DOHH2 (cell line): ENCODE data around the gene OR5K2.

Source experiments
- H3F3A ChIP-seq: fragments of 200-600 bp; sonication (generic), shearing (Covaris generic); 2 replicates; pipeline ENCODE4 v1.6.0; 2016; ENCODE audit warnings: antibody characterized with exemption, mild to moderate bottlenecking; ENCODE audit not compliant: control insufficient read depth, insufficient read depth
- H3K27ac ChIP-seq: fragments of 200-600 bp; sonication (generic); 2 replicates; pipeline ENCODE4 v1.5.1; 2014; ENCODE audit warnings: low read depth, mild to moderate bottlenecking, low read length, moderate library complexity
- H3K27me3 ChIP-seq: fragments of 200-600 bp; sonication (generic); 2 replicates; pipeline ENCODE4 v1.6.1; 2014; ENCODE audit warnings: mild to moderate bottlenecking, low read length, mixed read lengths; ENCODE audit not compliant: control insufficient read depth
- H3K36me3 ChIP-seq: fragments of 200-600 bp; sonication (generic); 2 replicates; pipeline ENCODE4 v1.6.1; 2014; ENCODE audit warnings: mild to moderate bottlenecking, low read length, moderate library complexity, mixed read lengths; ENCODE audit not compliant: control insufficient read depth
- H3K4me1 ChIP-seq: fragments of 200-600 bp; sonication (generic); 2 replicates; pipeline ENCODE4 v1.6.1; 2014; ENCODE audit warnings: mild to moderate bottlenecking, low read length, mixed read lengths; ENCODE audit not compliant: control insufficient read depth
- H3K4me2 ChIP-seq: fragments of 200-600 bp; sonication (generic); 2 replicates; pipeline ENCODE4 v1.6.0; 2014; ENCODE audit warnings: mild to moderate bottlenecking, low read length, moderate library complexity
- H3K4me3 ChIP-seq: fragments of 200-600 bp; sonication (generic); 2 replicates; pipeline ENCODE4 v1.5.1; 2014; ENCODE audit warnings: mild to moderate bottlenecking, low read length, mixed read lengths
- H3K79me2 ChIP-seq: fragments of 200-600 bp; sonication (generic); 2 replicates; pipeline ENCODE4 v1.6.1; 2014; ENCODE audit warnings: mild to moderate bottlenecking, low read length, mixed read lengths; ENCODE audit not compliant: control insufficient read depth
- H3K9me2 ChIP-seq: fragments of 200-600 bp; sonication (generic); replicated peaks from 2 replicates; pipeline ENCODE4 v1.6.1; 2014; ENCODE audit warnings: mild to moderate bottlenecking, low read length, mixed read lengths; ENCODE audit not compliant: control insufficient read depth
- H3K9me3 ChIP-seq: fragments of 200-600 bp; sonication (generic); 2 replicates; pipeline ENCODE4 v1.6.1; 2014; ENCODE audit warnings: antibody characterized with exemption, low read length, mixed read lengths; ENCODE audit not compliant: control insufficient read depth, insufficient read depth
- H4K20me1 ChIP-seq: fragments of 200-600 bp; sonication (generic); 2 replicates; pipeline ENCODE4 v1.6.0; 2014; ENCODE audit warnings: low read depth, mild to moderate bottlenecking, antibody characterized with exemption, low read length, moderate library complexity; ENCODE audit not compliant: control insufficient read depth, insufficient read depth
- CTCF ChIP-seq: fragments of 200-600 bp; sonication (generic); IDR thresholded peaks from one replicate; pipeline ENCODE4 v1.5.1; 2014; ENCODE audit warnings: antibody characterized with exemption, mild to moderate bottlenecking, low read depth, low read length; ENCODE audit not compliant: poor library complexity, severe bottlenecking
- EZH2phosphoT487 ChIP-seq: fragments of 200-600 bp; sonication (generic); IDR thresholded peaks from 2 replicates; pipeline ENCODE4 v1.6.1; 2017; ENCODE audit warnings: borderline replicate concordance, mild to moderate bottlenecking, antibody characterized with exemption, low read length, moderate library complexity, mixed read lengths

The OR5K2 gene

GRCh38 chr3:98453827-98454226, 43.7 kb upstream of the OR5K2 start:
- H3K27ac ChIP-seq: no peak overlapping the region
- H3K9me3 ChIP-seq: no peaks in the 10 kb centered on the region
- no peak overlapping the region for H3K4me2 ChIP-seq
- H3K4me1 ChIP-seq: peaks cover 3% of the 10 kb centered on the region; the same call in 1 of the 2 replicates
- no peaks in the 10 kb centered on the region for H3K9me2 ChIP-seq
- TF ChIP-seq CTCF (no peak), EZH2phosphoT487 (no peak)
- H3K36me3 ChIP-seq: no peaks in the 10 kb centered on the region
- no peak overlapping the region for H3K4me3 ChIP-seq
- H3K79me2 ChIP-seq: no peaks in the 10 kb centered on the region
- no peaks in the 10 kb centered on the region for H3K27me3 ChIP-seq
- H4K20me1 ChIP-seq: no peaks in the 10 kb centered on the region
- H3F3A ChIP-seq: no peaks in the 10 kb centered on the region

DNA sequence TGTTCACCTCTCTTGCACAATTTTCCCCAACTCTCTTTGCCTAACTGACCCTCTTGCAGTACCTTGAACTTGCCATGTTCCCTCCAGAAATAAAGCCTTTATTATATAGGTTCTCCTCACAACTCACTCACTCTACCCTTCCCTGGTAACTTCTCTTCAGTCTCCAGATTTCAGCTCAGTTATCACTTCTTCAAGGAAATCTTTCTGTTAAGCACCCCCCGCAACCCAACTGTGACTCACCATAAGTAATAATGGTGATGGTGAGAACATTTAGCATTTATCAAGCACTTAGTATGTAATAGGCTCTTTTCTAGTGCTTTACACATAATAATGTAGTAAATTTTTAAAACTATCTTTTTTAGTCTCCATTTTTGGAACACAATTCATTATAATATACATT, 42.6 kb upstream of the OR5K2 start:
- H3K27ac ChIP-seq: no peak overlapping the region
- H3K27me3 ChIP-seq: no peaks in the 10 kb centered on the region
- H3K4me1 ChIP-seq: peaks cover 6% of the 10 kb centered on the region; the same call in 1 of the 2 replicates
- no peaks in the 10 kb centered on the region for H3K9me2 ChIP-seq
- H3K79me2 ChIP-seq: no peaks in the 10 kb centered on the region
- no peak overlapping the region for H3K4me3 ChIP-seq
- H3K9me3 ChIP-seq: no peaks in the 10 kb centered on the region
- H3K4me2 ChIP-seq: no peak overlapping the region
- TF ChIP-seq CTCF (no peak), EZH2phosphoT487 (no peak)
- H4K20me1 ChIP-seq: no peaks in the 10 kb centered on the region
- H3K36me3 ChIP-seq: no peaks in the 10 kb centered on the region
- H3F3A ChIP-seq: no peaks in the 10 kb centered on the region

DNA sequence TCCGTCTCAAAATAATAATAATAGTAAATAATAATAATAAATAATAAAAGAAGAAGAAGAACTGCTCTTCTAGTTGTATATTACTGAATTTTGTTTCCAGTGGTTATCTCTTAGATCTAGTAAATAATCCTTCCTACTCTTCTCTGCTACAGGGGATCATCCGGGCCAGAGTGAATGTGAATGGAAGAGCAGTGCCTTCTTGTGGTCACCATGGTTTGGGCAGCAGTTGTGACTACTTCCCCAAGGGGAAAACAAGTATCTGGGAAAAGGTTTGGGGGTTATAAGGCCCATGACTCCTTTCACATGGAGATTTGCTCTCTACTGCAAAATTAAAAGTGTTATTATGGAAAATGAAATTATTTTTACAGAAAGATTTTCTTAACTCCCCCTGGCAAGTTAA, 39.9 kb upstream of the OR5K2 start:
- Histone ChIP-seq H3K4me1 (peaks cover 6% of the 10 kb centered on the region; the same call in 1 of the 2 replicates), H3K9me3 (no peaks in the 10 kb centered on the region), H3K4me2 (no peak overlapping the region), H3K4me3 (no peak overlapping the region), H3K79me2 (no peaks in the 10 kb centered on the region), H3K36me3 (no peaks in the 10 kb centered on the region), H3K9me2 (no peaks in the 10 kb centered on the region), H4K20me1 (no peaks in the 10 kb centered on the region), H3K27me3 (no peaks in the 10 kb centered on the region), H3F3A (no peaks in the 10 kb centered on the region), H3K27ac (no peak overlapping the region)
- no peak for TF ChIP-seq CTCF
- TF ChIP-seq EZH2phosphoT487: no peak

DNA sequence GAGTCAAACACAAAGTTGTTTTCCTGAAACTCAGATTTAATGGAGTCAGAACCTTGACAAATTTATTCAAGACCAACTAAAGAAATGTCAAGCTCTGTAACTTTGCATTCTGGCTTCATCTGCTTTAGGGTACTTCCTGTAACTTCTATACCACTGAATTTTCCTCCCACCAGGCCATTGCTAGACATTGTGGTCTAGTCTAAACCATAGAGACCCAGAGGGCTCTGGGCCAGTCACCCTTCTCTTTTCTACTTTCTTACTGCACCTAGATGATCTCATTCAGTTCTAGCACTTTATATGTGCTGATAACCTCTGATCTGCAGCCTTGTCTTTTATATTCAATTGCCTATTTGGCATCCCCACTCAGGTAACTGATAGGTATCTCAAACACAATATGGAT, 37.3 kb upstream of the OR5K2 start:
- H3K4me3 ChIP-seq: no peak overlapping the region
- TF ChIP-seq CTCF (no peak), EZH2phosphoT487 (no peak)
- no peak overlapping the region for H3K27ac ChIP-seq

More for the DNA sequence above, 37.3 kb upstream of the OR5K2 start:
- Histone ChIP-seq H3K4me2 (no peak overlapping the region), H3F3A (no peaks in the 10 kb centered on the region), H3K4me1 (peaks cover 6% of the 10 kb centered on the region; the same call in 1 of the 2 replicates), H3K36me3 (no peaks in the 10 kb centered on the region), H4K20me1 (no peaks in the 10 kb centered on the region), H3K9me3 (no peaks in the 10 kb centered on the region), H3K9me2 (no peaks in the 10 kb centered on the region), H3K79me2 (no peaks in the 10 kb centered on the region), H3K27me3 (no peaks in the 10 kb centered on the region)
